G401 (cell line): ENCODE data around the gene C6orf89. TPM values are rescaled to one million over a fixed set of nuclear protein-coding genes. Genes with fewer than 3 reads are reported as not detected.
"Not testable (repeated sequence)": the region's sequence is repeated elsewhere in the genome, so short reads cannot be mapped to it uniquely, and the experiment has no call there.

Experiments used
- DNase-seq: peaks from one replicate; pipeline ENCODE4 v3.0.0-alpha.2; 2015; ENCODE audit warnings: low spot score
- in situ Hi-C: cut with HindIII; loops from 2 replicates; pipeline ENCODE4 v1.10.0; 2016; ENCODE audit warnings: low sequenced_read_pairs, mixed read lengths
- total RNA-seq: library from RNA; depleted of rRNA; stranded (reverse); fragments of >200 nt; shearing (Covaris generic); gene quantifications from 2 replicates; pipeline ENCODE4 v1.2.3, GENCODE V29; 2014

The C6orf89 gene
- total RNA-seq, 1 experiment from 2014 or later = 30.1 TPM

- DNase-seq = no peak
- in situ Hi-C loops = no loop called here
Observed at GRCh38 chr6:36936824-36937223, 51.1 kb downstream of the C6orf89 start.

- in situ Hi-C loops = no loop called here
- no peak for DNase-seq
Observed at GRCh38 chr6:36937896-36938295, 52.1 kb downstream of the C6orf89 start.

GRCh38 chr6:36938536-36938935, 52.8 kb downstream of the C6orf89 start:
- in situ Hi-C loops = no loop called here
- no peak for DNase-seq

- in situ Hi-C loops, DNase-seq: not testable (repeated sequence)
Observed at GRCh38 chr6:36939005-36939404, 53.3 kb downstream of the C6orf89 start.

GRCh38 chr6:36940027-36940426, 54.3 kb downstream of the C6orf89 start:
- in situ Hi-C loops = no loop called here
- no peak for DNase-seq

GRCh38 chr6:36941561-36941960, 55.8 kb downstream of the C6orf89 start:
- in situ Hi-C loops, DNase-seq: not testable (repeated sequence)

GRCh38 chr6:36942329-36942728, 56.6 kb downstream of the C6orf89 start:
- DNase-seq, in situ Hi-C loops: not testable (repeated sequence)

- in situ Hi-C loops = no loop called here
- DNase-seq = no peak
Observed at GRCh38 chr6:36944650-36945049, 58.9 kb downstream of the C6orf89 start.

- in situ Hi-C loops = no loop called here
Observed at GRCh38 chr6:36945301-36945700, 59.5 kb downstream of the C6orf89 start.

GRCh38 chr6:36946526-36946925, 60.8 kb downstream of the C6orf89 start:
- in situ Hi-C loops = no loop called here
- DNase-seq = no peak

More at GRCh38 chr6:36945301-36945700, 59.5 kb downstream of the C6orf89 start:
- DNase-seq = no peak

- in situ Hi-C loops = no loop called here
- DNase-seq = no peak
Observed at GRCh38 chr6:36947570-36948351, 62.0 kb downstream of the C6orf89 start.

GRCh38 chr6:36949076-36949475, 63.3 kb downstream of the C6orf89 start:
- DNase-seq, in situ Hi-C loops: not testable (repeated sequence)

GRCh38 chr6:36949636-36950035, 63.9 kb downstream of the C6orf89 start:
- in situ Hi-C loops = no loop called here
- no peak for DNase-seq

- in situ Hi-C loops = no loop called here
- DNase-seq = no peak
Observed at GRCh38 chr6:36953931-36954261, 68.1 kb downstream of the C6orf89 start.

GRCh38 chr6:36954262-36954931, 68.6 kb downstream of the C6orf89 start, which contains the start of gene PI16:
PI16 (plus strand) TSS chr6:36954738; CDS start chr6:36954761, 23 bp downstream.
- no peak for DNase-seq

GRCh38 chr6:36955136-36955535, 69.4 kb downstream of the C6orf89 start:
- in situ Hi-C loops = no loop called here
- DNase-seq = no peak

More at GRCh38 chr6:36954262-36954931, 68.6 kb downstream of the C6orf89 start, which contains the start of gene PI16:
- in situ Hi-C loops = no loop called here

- no peak for DNase-seq
- in situ Hi-C loops = no loop called here
Observed at GRCh38 chr6:36955671-36956445, 70.1 kb downstream of the C6orf89 start.

- DNase-seq = no peak
- in situ Hi-C loops = no loop called here
Observed at GRCh38 chr6:36956446-36956820, 70.7 kb downstream of the C6orf89 start.

- in situ Hi-C loops = no loop called here
- DNase-seq = no peak
Observed at GRCh38 chr6:36957773-36958271, 72.1 kb downstream of the C6orf89 start.
